Activated CD4-positive, alpha-beta T cell treated with anti-CD3 and anti-CD28 coated beads, Interleukin-2, amount 10 ng/mL, durations not matched to agents 7 days and 5 days (primary cell): ENCODE results near the gene SCRN2. TPM values are rescaled to one million over a fixed set of nuclear protein-coding genes. Genes with fewer than 3 reads are reported as not detected.

ENCODE experiments used
- CTCF ChIA-PET: fragments of 350-600 bp; sonication (Branson Sonifier 250); formaldehyde crosslinking; loops from one replicate; lab custom pipeline; 2021; ENCODE audit warnings: antibody characterized with exemption; lab: Charles Lee
- POLR2A ChIA-PET: fragments of 350-600 bp; sonication (Branson Sonifier 250); formaldehyde crosslinking; loops from one replicate; lab custom pipeline; 2021; ENCODE audit warnings: antibody characterized with exemption; lab: Charles Lee
- DNase-seq: peaks from one replicate; pipeline ENCODE4 v3.0.0-alpha.2; 2020
- H3K27ac Mint-ChIP-seq: one replicate; pipeline ENCODE4 v1.8.0; 2021; ENCODE audit warnings: mild to moderate bottlenecking, moderate library complexity, mixed read lengths
- H3K27me3 Mint-ChIP-seq: one replicate; pipeline ENCODE4 v1.8.0; 2021; ENCODE audit warnings: mixed read lengths
- H3K36me3 Mint-ChIP-seq: one replicate; pipeline ENCODE4 v1.8.0; 2021; ENCODE audit warnings: low read depth, mixed read lengths
- H3K4me1 Mint-ChIP-seq: one replicate; pipeline ENCODE4 v1.8.0; 2021; ENCODE audit warnings: mixed read lengths
- H3K4me3 Mint-ChIP-seq: one replicate; pipeline ENCODE4 v1.8.0; 2021; ENCODE audit warnings: mild to moderate bottlenecking, moderate library complexity, mixed read lengths
- H3K9me3 Mint-ChIP-seq: one replicate; pipeline ENCODE4 v1.8.0; 2021; ENCODE audit warnings: mixed read lengths
- total RNA-seq, 2 experiments: library from RNA; stranded (reverse); gene quantifications; one replicate each; pipeline ENCODE4 v1.2.3, GENCODE V29; 2021

SCRN2 gene
- total RNA-seq, 2 experiments from 2014 or later, result 26.8 to 33.2 TPM

- no peaks in the 10 kb centered on the region for H3K9me3 Mint-ChIP-seq
These were observed 37.3 kb upstream of the SCRN2 start for GRCh38 chr17:47878203-47879027.

GRCh38 chr17:47877368-47878034 is 36.4 kb upstream of the SCRN2 start:
- ChIA-PET CTCF (no interaction called here), POLR2A (no interaction called here)
- Mint-ChIP-seq H3K27ac (no peak overlapping the region), H3K4me3 (no peak overlapping the region), H3K36me3 (no peaks in the 10 kb centered on the region), H3K4me1 (peaks cover 5% of the 10 kb centered on the region), H3K9me3 (no peaks in the 10 kb centered on the region), H3K27me3 (peaks cover 43% of the 10 kb centered on the region)
- DNase-seq, result no peak

More at GRCh38 chr17:47878203-47879027, 37.3 kb upstream of the SCRN2 start:
- POLR2A ChIA-PET, result no interaction called here
- Mint-ChIP-seq H3K4me3 (no peak overlapping the region), H3K36me3 (no peaks in the 10 kb centered on the region), H3K27ac (no peak overlapping the region), H3K27me3 (peaks cover 37% of the 10 kb centered on the region), H3K4me1 (peaks cover 14% of the 10 kb centered on the region)
- CTCF ChIA-PET, result interaction anchor here (0.6 to 1.7 kb wide), 4 partner anchors 35 to 139 kb away, joined by 3 to 7 read pairs (median 4); partner anchors contain the start of genes CDK5RAP3 and SCRN2
- no peak for DNase-seq

GRCh38 chr17:47875011-47875985 is 34.2 kb upstream of the SCRN2 start:
- no peak for DNase-seq
- H3K36me3 Mint-ChIP-seq, result no peaks in the 10 kb centered on the region
- H3K27ac Mint-ChIP-seq, result no peak overlapping the region
- ChIA-PET CTCF (interaction anchor here (0.9 kb wide), 2 partner anchors 14 to 17 kb away, joined by 3 to 5 read pairs; no protein-coding TSS in a partner anchor), POLR2A (no interaction called here)
- H3K9me3 Mint-ChIP-seq, result no peaks in the 10 kb centered on the region
- H3K27me3 Mint-ChIP-seq, result peaks cover 57% of the 10 kb centered on the region
- H3K4me1 Mint-ChIP-seq, result peaks cover 4% of the 10 kb centered on the region
- no peak overlapping the region for H3K4me3 Mint-ChIP-seq

GRCh38 chr17:47873200-47874090 is 32.4 kb upstream of the SCRN2 start:
- CTCF ChIA-PET, result interaction anchor here (0.5 to 2.9 kb wide), 5 partner anchors 10 to 32 kb away, joined by 3 to 8 read pairs (median 3); partner anchors contain the start of gene SCRN2
- Mint-ChIP-seq H3K9me3 (no peaks in the 10 kb centered on the region), H3K4me1 (no peaks in the 10 kb centered on the region)

DNA sequence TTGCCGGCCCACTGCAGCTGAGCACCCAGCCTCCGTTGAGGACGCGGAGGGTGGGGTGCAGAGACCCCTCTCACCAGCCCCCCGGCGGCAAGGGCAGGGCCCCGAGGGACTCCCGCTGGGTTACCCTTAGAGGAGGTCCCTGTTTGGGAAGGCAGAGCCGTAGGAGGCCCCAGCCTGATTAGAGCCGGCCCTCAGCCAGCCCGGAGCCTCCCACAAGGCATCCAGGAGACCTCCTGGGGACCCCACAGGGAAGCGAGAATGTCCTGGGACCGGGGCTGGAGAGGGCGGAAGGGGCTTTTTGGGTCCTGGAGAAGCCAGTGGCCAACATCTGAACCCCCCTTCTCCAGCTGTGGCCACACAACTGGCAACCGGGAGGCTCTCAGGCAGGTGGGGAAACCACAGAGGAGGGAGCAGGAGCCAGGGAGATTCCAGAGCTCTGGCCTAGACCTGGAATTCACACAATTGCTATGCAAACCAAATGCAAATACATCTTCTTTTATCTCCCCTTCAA is 31.6 kb upstream of the SCRN2 start:
- Mint-ChIP-seq H3K4me3 (no peak overlapping the region), H3K27me3 (peaks cover 61% of the 10 kb centered on the region)

More at GRCh38 chr17:47873200-47874090, 32.4 kb upstream of the SCRN2 start:
- H3K27ac Mint-ChIP-seq, result no peak overlapping the region
- no peaks in the 10 kb centered on the region for H3K36me3 Mint-ChIP-seq
- no peak overlapping the region for H3K4me3 Mint-ChIP-seq
- DNase-seq, result no peak
- POLR2A ChIA-PET, result no interaction called here
- peaks cover 61% of the 10 kb centered on the region for H3K27me3 Mint-ChIP-seq

DNA sequence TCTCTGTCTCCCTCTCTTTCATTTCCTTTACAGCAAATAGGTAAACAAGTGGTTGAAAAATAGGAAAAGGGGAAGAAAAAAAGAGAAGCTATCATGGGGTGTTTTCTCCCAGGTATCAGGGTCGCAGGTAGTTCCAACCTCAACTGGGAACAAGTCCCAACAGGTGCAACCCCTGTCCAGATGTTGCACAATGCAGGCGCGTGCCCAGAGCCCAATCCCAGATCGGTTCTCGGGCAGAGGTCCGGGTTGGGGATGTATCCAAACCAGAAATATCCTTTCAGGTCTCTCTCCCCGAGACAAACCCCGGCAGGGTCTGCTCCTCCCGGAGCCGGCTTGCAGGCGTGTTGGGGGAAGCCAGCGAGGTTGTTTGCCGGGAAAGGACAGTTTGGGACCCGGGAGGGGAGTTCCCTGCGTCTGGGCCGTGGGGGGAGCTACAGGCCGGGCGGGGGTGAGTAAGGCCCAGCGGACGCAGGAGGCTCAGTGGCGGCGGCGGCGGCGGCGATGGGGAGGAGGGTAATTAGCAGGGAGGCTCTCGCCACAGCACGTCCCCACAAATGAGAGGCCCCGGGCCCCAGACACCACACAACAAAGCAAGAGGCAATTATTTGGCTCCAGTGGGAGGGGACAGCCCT is 31.1 kb upstream of the SCRN2 start:
- Mint-ChIP-seq H3K36me3 (no peaks in the 10 kb centered on the region), H3K9me3 (no peaks in the 10 kb centered on the region), H3K4me3 (no peak overlapping the region), H3K27ac (no peak overlapping the region), H3K4me1 (no peaks in the 10 kb centered on the region), H3K27me3 (peaks cover 59% of the 10 kb centered on the region)
- ChIA-PET POLR2A (no interaction called here), CTCF (interaction anchor here (0.7 to 2.9 kb wide), 7 partner anchors 9 to 1841 kb away, joined by 3 to 8 read pairs (median 4); partner anchors contain the start of gene SCRN2)
- DNase-seq, result no peak

More for the DNA sequence above, 31.6 kb upstream of the SCRN2 start:
- no peaks in the 10 kb centered on the region for H3K36me3 Mint-ChIP-seq
- H3K4me1 Mint-ChIP-seq, result no peaks in the 10 kb centered on the region
- no peaks in the 10 kb centered on the region for H3K9me3 Mint-ChIP-seq
- DNase-seq, result no peak
- H3K27ac Mint-ChIP-seq, result no peak overlapping the region
- ChIA-PET CTCF (interaction anchor here (0.7 to 2.9 kb wide), 6 partner anchors 10 to 31 kb away, joined by 3 to 8 read pairs (median 4); partner anchors contain the start of gene SCRN2), POLR2A (no interaction called here)

GRCh38 chr17:47871048-47871447 is 30.0 kb upstream of the SCRN2 start:
- no peaks in the 10 kb centered on the region for H3K9me3 Mint-ChIP-seq
- DNase-seq, result no peak
- H3K4me3 Mint-ChIP-seq, result no peak overlapping the region
- H3K4me1 Mint-ChIP-seq, result no peaks in the 10 kb centered on the region
- POLR2A ChIA-PET, result no interaction called here
- no peaks in the 10 kb centered on the region for H3K36me3 Mint-ChIP-seq
- peaks cover 57% of the 10 kb centered on the region for H3K27me3 Mint-ChIP-seq
- CTCF ChIA-PET, result interaction anchor here (1.0 kb wide), 1 partner anchor 19 kb away, joined by 3 read pairs; no protein-coding TSS in a partner anchor
- H3K27ac Mint-ChIP-seq, result no peak overlapping the region

DNA sequence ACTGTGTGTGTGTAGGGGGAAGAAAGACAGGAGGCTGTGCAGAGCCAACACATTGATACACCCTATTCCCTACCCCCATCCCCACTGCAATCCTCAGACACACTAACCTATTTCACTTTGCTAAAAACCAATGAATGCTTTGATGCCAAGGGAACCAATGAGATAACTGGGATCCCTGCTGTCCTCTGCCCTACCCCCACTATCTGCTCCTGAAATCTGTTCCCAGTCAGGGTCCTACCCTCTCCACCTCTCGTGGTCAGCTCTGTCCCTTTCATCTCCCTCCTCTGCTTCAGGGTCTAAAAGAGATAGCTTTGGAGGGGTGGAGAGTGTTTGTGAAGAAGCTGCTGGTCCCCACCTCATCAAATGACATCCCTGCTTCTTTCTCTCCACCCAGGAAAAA is 29.0 kb upstream of the SCRN2 start:
- H3K4me3 Mint-ChIP-seq, result no peak overlapping the region
- ChIA-PET CTCF (interaction anchor here (1.0 kb wide), 1 partner anchor 20 kb away, joined by 3 read pairs; no protein-coding TSS in a partner anchor), POLR2A (interaction anchor here (0.6 kb wide), 1 partner anchor 15 kb away, joined by 3 read pairs; no protein-coding TSS in a partner anchor)
- no peaks in the 10 kb centered on the region for H3K36me3 Mint-ChIP-seq
- no peak for DNase-seq
- peaks cover 8% of the 10 kb centered on the region for H3K4me1 Mint-ChIP-seq
- no peaks in the 10 kb centered on the region for H3K9me3 Mint-ChIP-seq
- H3K27ac Mint-ChIP-seq, result no peak overlapping the region
- peaks cover 49% of the 10 kb centered on the region for H3K27me3 Mint-ChIP-seq

DNA sequence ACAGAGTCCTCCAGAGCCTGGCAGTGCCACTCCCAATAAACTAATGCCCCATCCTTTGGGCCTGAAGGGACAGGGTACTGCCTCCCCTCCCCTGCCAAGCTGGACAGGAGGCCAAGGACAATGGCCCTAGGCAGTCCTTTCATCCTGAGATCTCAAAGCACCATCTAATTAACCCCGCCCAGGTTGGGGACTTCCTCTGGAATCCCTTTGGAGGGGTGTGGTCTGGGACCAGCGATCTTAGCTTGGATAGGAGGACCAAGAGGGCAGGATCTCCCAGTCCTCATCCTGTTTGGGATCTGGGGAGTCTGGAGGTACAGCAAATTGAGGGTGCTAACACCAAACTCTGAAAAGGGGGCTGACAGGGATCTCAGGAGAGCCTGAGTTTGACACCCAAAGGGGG is 28.0 kb upstream of the SCRN2 start:
- DNase-seq, result no peak
- H3K4me1 Mint-ChIP-seq, result peaks cover 16% of the 10 kb centered on the region
- no peaks in the 10 kb centered on the region for H3K36me3 Mint-ChIP-seq
- peaks cover 42% of the 10 kb centered on the region for H3K27me3 Mint-ChIP-seq
- H3K9me3 Mint-ChIP-seq, result no peaks in the 10 kb centered on the region
- ChIA-PET POLR2A (no interaction called here), CTCF (interaction anchor here (1.3 kb wide), 1 partner anchor 10 kb away, joined by 3 read pairs; no protein-coding TSS in a partner anchor)
- no peak overlapping the region for H3K4me3 Mint-ChIP-seq
- H3K27ac Mint-ChIP-seq, result no peak overlapping the region

GRCh38 chr17:47867813-47868533 is 26.9 kb upstream of the SCRN2 start:
- Mint-ChIP-seq H3K4me3 (no peak overlapping the region), H3K4me1 (peaks cover 20% of the 10 kb centered on the region), H3K27ac (no peak overlapping the region), H3K27me3 (peaks cover 31% of the 10 kb centered on the region), H3K36me3 (no peaks in the 10 kb centered on the region), H3K9me3 (peaks cover 2% of the 10 kb centered on the region)
- ChIA-PET CTCF (interaction anchor here (0.6 to 1.3 kb wide), 3 partner anchors 12 to 124 kb away, joined by 3 read pairs; no protein-coding TSS in a partner anchor), POLR2A (no interaction called here)
- DNase-seq, result no peak
